Epithelial cell of alveolus of lung (primary cell): Measurements from ENCODE around the gene CCDC92B. TPM values are rescaled to one million over a fixed set of nuclear protein-coding genes. Genes with fewer than 3 reads are reported as not detected.

ENCODE experiments used
- total RNA-seq: library from RNA; depleted of rRNA; stranded (reverse); fragments of >200 nt; gene quantifications from 2 replicates; pipeline ENCODE4 v1.2.1, GENCODE V29; 2015

The CCDC92B gene
- not detected in 2 replicates for total RNA-seq

GRCh38 chr17:2749058-2749783, at the start of gene CCDC92B:
Gene CCDC92B, minus strand, starts transcription at chr17:2749652. Its CDS starts 14,507 bp downstream, at chr17:2735145.

DNA sequence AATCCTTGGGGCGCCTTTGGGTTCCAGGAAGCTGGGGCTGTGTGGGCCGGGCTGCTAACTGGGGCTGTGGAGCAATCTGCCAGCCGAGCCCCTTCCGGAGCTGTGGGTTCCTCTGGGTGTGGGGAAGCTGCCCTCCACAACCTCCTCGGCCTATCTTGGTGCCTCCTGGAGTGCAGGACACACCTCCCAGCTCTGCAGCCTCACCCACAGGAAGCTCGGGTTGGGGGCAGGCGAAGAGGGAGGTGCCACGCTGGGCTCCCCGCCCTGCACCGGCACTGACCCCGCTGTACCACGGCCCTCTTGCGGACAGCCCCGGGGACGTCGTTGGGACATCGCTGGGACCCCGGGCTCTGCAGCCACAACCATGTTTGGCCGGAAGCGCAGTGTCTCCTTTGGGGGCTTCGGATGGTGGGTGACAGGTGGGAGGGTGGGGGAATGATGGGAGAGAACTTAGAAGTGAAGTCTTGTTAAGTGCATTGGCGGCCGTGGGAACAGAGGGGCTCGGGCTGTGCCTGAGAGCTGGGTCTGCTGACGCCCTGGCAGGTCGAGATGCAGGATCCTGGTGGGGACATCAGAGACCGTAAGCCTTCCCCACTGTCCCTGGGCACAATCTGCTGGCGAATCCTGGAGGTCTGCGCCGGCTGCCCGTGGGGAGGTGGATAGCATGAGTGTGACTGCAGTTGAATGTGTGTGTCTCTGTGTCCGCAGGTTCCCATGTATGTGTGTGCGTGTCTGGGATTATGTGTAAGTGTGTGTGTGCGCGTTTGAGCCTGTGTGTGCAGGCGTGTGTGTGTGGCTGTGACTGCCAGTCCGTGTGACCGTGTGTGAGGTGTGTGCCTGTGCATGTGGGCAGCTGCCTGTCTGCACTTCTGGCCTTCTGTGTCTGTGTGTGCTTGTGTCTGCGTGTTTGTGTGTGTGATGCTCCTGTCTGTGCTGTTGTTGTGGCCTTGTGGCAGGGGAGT, 47.0 kb upstream of the CCDC92B start, which contains the start of gene RAP1GAP2:
TSS of gene RAP1GAP2 (plus strand) at position 275 of the 962 bp plus-strand sequence. CDS start at position 365, 90 bp downstream.

GRCh38 chr17:2711608-2712299, 37.7 kb downstream of the CCDC92B start, which contains the start of gene CLUH:
Gene CLUH, minus strand, starts transcription at chr17:2711764. Its CDS starts 103 bp downstream, at chr17:2711661.

Other genes with a start within 250 kb of the CCDC92B start
- gene METTL16, start 237.8 kb downstream of the CCDC92B start, total RNA-seq: 25.2 and 29.6 TPM in 2 replicates
- 53.7 and 60.0 TPM in 2 replicates for gene PAFAH1B1, start 156.0 kb downstream of the CCDC92B start, total RNA-seq
- gene CLUH, start 37.9 kb downstream of the CCDC92B start, total RNA-seq: 29.2 and 33.7 TPM in 2 replicates
- 0.32 and 1.7 TPM in 2 replicates for gene RAP1GAP2, start 46.8 kb upstream of the CCDC92B start, total RNA-seq